ENCODE data around the gene ADSL.

GRCh38 chr22:40401532-40401931 is 55.2 kb downstream of the ADSL start:
- TF ChIP-seq POLR2A (IDR thresholded peaks at IDR 0.05) = no peak
- no peak for TF ChIP-seq CTCF (IDR thresholded peaks at IDR 0.05)
